HepG2 (cell line): Measurements from ENCODE around the gene ARHGAP26.

ENCODE experiments used
- DPF2 ChIP-seq: sonication (generic); formaldehyde crosslinking; IDR thresholded peaks from 2 replicates; pipeline ENCODE4 v1.4.0; 2020; ENCODE audit warnings: mild to moderate bottlenecking, low read depth, missing genetic modification reagents, borderline replicate concordance
- MAFF ChIP-seq: IDR thresholded peaks from 2 replicates; pipeline ENCODE4 v1.6.1; 2011; ENCODE audit warnings: low read depth, low read length, improper control_type of control experiment
- RXRA ChIP-seq: sonication (generic); formaldehyde crosslinking; IDR thresholded peaks from 2 replicates; pipeline ENCODE4 v1.5.1; 2020; ENCODE audit warnings: missing genetic modification reagents
- TF ChIP-seq, protein P1 (sequence below): sonication (generic); formaldehyde crosslinking; conservative IDR thresholded peaks from 2 replicates; pipeline ENCODE4 v1.4.0; 2020; ENCODE audit warnings: missing genetic modification reagents
- TF ChIP-seq, protein P2 (sequence below): sonication (generic); formaldehyde crosslinking; IDR thresholded peaks from 2 replicates; pipeline ENCODE4 v1.8.1; 2022; ENCODE audit warnings: low read depth, mild to moderate bottlenecking, missing genetic modification reagents
- TF ChIP-seq, protein P3 (sequence below): IDR thresholded peaks from 2 replicates; pipeline ENCODE4 v1.6.1; 2016; ENCODE audit warnings: low read depth, control low read depth

DNA sequence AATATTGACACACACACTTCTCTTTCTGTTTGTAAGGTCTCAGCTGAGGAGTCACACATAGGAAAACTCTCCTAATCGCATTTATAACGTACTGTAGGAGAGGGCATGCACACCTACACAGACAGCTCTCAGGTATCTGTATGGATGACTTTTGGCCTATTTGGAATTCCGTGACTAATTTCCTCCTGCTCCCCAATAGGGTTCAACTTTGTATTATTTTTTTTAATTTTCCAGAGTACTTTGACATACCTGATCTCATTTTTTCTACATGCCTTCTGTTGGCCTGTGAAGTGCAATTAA lies 195.9 kb downstream of the ARHGAP26 start:
- TF ChIP-seq DPF2 (CRISPR knock-in tag) (no peak), RXRA (CRISPR knock-in tag) (no peak), MAFF (no peak)
- TF ChIP-seq, protein P1, sequence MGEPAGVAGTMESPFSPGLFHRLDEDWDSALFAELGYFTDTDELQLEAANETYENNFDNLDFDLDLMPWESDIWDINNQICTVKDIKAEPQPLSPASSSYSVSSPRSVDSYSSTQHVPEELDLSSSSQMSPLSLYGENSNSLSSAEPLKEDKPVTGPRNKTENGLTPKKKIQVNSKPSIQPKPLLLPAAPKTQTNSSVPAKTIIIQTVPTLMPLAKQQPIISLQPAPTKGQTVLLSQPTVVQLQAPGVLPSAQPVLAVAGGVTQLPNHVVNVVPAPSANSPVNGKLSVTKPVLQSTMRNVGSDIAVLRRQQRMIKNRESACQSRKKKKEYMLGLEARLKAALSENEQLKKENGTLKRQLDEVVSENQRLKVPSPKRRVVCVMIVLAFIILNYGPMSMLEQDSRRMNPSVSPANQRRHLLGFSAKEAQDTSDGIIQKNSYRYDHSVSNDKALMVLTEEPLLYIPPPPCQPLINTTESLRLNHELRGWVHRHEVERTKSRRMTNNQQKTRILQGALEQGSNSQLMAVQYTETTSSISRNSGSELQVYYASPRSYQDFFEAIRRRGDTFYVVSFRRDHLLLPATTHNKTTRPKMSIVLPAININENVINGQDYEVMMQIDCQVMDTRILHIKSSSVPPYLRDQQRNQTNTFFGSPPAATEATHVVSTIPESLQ (CRISPR knock-in tag): no peak
- TF ChIP-seq, protein P2, sequence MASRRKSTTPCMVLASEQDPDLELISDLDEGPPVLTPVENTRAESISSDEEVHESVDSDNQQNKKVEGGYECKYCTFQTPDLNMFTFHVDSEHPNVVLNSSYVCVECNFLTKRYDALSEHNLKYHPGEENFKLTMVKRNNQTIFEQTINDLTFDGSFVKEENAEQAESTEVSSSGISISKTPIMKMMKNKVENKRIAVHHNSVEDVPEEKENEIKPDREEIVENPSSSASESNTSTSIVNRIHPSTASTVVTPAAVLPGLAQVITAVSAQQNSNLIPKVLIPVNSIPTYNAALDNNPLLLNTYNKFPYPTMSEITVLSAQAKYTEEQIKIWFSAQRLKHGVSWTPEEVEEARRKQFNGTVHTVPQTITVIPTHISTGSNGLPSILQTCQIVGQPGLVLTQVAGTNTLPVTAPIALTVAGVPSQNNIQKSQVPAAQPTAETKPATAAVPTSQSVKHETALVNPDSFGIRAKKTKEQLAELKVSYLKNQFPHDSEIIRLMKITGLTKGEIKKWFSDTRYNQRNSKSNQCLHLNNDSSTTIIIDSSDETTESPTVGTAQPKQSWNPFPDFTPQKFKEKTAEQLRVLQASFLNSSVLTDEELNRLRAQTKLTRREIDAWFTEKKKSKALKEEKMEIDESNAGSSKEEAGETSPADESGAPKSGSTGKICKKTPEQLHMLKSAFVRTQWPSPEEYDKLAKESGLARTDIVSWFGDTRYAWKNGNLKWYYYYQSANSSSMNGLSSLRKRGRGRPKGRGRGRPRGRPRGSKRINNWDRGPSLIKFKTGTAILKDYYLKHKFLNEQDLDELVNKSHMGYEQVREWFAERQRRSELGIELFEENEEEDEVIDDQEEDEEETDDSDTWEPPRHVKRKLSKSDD: no peak
- TF ChIP-seq, protein P3, sequence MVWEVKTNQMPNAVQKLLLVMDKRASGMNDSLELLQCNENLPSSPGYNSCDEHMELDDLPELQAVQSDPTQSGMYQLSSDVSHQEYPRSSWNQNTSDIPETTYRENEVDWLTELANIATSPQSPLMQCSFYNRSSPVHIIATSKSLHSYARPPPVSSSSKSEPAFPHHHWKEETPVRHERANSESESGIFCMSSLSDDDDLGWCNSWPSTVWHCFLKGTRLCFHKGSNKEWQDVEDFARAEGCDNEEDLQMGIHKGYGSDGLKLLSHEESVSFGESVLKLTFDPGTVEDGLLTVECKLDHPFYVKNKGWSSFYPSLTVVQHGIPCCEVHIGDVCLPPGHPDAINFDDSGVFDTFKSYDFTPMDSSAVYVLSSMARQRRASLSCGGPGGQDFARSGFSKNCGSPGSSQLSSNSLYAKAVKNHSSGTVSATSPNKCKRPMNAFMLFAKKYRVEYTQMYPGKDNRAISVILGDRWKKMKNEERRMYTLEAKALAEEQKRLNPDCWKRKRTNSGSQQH: no peak
